Fibroblast of skin of left biceps (primary cell): Measurements from ENCODE around the gene F12.

ENCODE experiments used
- DNase-seq, 2 experiments: peaks; one replicate each; pipeline ENCODE4 v3.0.0-alpha.2; 2013; ENCODE audit warnings: low read depth in 2 of 2

The F12 gene

DNA sequence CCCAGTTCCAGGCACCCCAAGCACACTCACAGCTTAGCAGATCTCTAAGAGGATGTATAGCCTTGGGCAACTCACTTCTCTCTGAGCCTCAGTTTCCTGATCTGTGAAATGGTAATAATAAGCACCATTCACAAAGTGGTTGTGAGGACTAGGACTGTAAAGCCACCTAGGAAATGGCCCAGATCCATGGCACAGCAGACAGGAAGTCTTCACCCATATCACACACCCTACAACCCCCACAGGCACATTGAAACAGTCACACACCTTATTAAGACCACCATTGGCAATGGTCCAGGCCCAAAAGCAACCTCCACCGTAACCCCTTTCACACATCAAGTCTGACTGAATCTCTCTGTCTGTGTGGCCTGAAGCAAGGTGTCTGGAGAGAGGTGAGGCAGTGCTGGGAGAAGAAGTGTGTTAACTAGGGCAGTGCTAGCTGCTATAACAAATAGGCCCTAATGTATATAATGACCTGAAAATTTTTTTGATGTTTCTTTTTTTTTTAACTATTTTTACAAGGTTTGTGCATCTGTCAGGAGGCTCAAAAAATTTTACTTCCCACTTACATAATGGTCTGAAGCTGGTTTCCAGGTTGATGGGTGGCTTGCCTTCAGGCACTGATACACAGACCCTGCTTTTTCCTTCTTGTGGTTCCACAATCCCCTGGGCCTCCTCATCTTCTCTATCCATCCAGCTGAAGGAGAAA lies 54.0 kb downstream of the F12 start:
- DNase-seq, result no peak

DNA sequence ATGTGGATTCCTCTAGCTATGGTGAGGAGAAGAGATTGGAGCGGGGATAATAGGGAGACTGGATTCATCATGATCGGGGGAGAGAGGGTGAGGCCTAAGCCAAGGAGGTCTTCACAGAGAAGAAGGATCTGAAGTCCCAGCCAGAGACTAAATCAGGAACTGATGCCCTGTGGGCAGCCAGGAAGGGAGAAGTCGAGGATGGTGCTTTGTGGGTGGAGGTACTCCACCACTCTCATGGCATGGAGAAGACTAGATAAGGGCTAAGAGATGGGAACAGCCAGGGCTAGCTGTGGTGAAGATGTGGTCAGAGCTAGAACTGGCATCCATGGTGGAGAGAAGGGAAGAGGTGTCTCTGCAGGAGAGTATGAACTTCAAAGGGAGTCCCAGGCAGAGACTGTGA lies 54.7 kb downstream of the F12 start:
- DNase-seq, result no peak

DNA sequence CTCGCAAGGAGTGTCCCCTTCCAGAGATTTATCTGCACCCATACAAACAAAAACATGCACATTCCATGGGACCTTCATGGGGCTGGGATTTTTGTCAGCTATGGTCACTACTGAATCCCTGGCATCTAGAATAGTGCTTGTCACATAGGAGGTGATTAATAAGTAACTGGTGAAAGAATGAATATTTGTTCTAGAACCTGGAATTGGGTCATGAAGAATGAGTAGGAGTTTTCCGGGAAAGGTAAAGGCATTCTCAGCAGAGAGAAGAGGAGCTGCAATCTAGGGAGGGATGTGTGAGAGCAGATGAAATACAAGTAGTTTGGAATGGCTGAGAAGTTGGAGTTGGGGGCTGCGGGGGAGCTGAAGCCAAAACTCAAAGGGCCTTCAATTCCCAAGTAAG lies 55.1 kb downstream of the F12 start:
- no peak for DNase-seq

DNA sequence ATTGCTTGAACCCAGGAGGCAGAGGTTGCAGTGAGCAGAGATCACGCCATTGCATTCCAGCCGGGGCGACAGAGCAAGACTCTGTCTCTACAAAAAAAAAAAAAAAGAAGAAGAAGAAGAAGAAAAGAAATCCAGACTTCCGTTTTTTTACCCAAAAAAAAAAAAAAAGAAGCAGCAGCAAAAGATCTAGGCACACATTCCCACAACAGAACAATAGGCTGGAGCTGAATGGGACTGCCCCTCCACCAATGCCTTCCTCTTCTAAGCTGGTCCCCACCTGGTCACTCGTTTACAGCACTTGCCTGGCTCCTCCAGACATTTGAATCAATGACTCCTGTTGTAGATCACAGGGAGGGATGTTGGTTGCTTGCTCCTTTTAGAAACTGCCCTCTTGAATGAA lies 56.3 kb downstream of the F12 start:
- DNase-seq, result no peak
